Measurements from ENCODE around the gene TTLL11.

- TF ChIP-seq MEF2A (IDR thresholded peaks at IDR 0.05; ENCODE audit: borderline replicate concordance, low read depth) = no peak
- TF ChIP-seq CTCF (IDR thresholded peaks at IDR 0.05) = no peak
- no peak for TF ChIP-seq EZH2phosphoT487 (IDR thresholded peaks at IDR 0.05; ENCODE audit: borderline replicate concordance, low read depth)
- TF ChIP-seq GATA2 (CRISPR knock-in tag; IDR thresholded peaks at IDR 0.05) = no peak
- no peak for TF ChIP-seq RAD21 (IDR thresholded peaks at IDR 0.05; ENCODE audit: low read length)
- no peak for TF ChIP-seq FOXM1 (IDR thresholded peaks at IDR 0.05; ENCODE audit: low read depth)
- TF ChIP-seq NRF1 (IDR thresholded peaks at IDR 0.05; ENCODE audit: low read depth, low read length) = no peak
- TF ChIP-seq YY1 (IDR thresholded peaks at IDR 0.05; ENCODE audit: low read depth) = no peak
- no peak for TF ChIP-seq TAF1 (IDR thresholded peaks at IDR 0.05; ENCODE audit: borderline replicate concordance, low read depth, low read length)
- no peak for TF ChIP-seq ELF1 (IDR thresholded peaks at IDR 0.05)
These were observed 150.8 kb downstream of the TTLL11 start for GRCh38 chr9:121942313-121942712.

Measured in SK-N-SH (cell line).